IPS-18a (cell line): ENCODE results near the gene ARHGAP15.

Experiments
- H3K27ac ChIP-seq: one replicate; pipeline ENCODE4 v1.5.1; 2013; ENCODE audit warnings: low read length
- H3K27me3 ChIP-seq: one replicate; pipeline ENCODE4 v1.6.1; 2013; ENCODE audit warnings: mild to moderate bottlenecking, low read length; ENCODE audit not compliant: control insufficient read depth, insufficient read depth
- H3K36me3 ChIP-seq: one replicate; pipeline ENCODE4 v1.6.1; 2013; ENCODE audit warnings: low read depth, low read length; ENCODE audit not compliant: control insufficient read depth
- H3K4me1 ChIP-seq: one replicate; pipeline ENCODE4 v1.6.1; 2013; ENCODE audit warnings: low read depth, low read length; ENCODE audit not compliant: control insufficient read depth
- H3K4me3 ChIP-seq: one replicate; pipeline ENCODE4 v1.5.1; 2013; ENCODE audit warnings: low read length
- H3K9ac ChIP-seq: one replicate; pipeline ENCODE4 v1.6.1; 2013; ENCODE audit warnings: mild to moderate bottlenecking, low read length, moderate library complexity
- H3K9me3 ChIP-seq: one replicate; pipeline ENCODE4 v1.6.1; 2013; ENCODE audit warnings: low read depth, low read length; ENCODE audit not compliant: control insufficient read depth

ARHGAP15 gene

GRCh38 chr2:143692162-143692561 lies 562.9 kb downstream of the ARHGAP15 start:
- H3K9ac ChIP-seq = no peak overlapping the region
- peak overlapping the region; percentile 4 for H3K4me3 ChIP-seq
- no peaks in the 10 kb centered on the region for H3K27me3 ChIP-seq
- no peaks in the 10 kb centered on the region for H3K9me3 ChIP-seq
- H3K27ac ChIP-seq = no peak overlapping the region
- no peaks in the 10 kb centered on the region for H3K36me3 ChIP-seq
- H3K4me1 ChIP-seq = peaks cover 24% of the 10 kb centered on the region

- Histone ChIP-seq H3K27me3 (no peaks in the 10 kb centered on the region), H3K27ac (no peak overlapping the region), H3K36me3 (no peaks in the 10 kb centered on the region), H3K4me3 (no peak overlapping the region), H3K9me3 (no peaks in the 10 kb centered on the region), H3K4me1 (peaks cover 24% of the 10 kb centered on the region), H3K9ac (no peak overlapping the region)
Measured at GRCh38 chr2:143692967-143693366, 563.7 kb downstream of the ARHGAP15 start.

- Histone ChIP-seq H3K4me3 (no peak overlapping the region), H3K9ac (no peak overlapping the region), H3K36me3 (no peaks in the 10 kb centered on the region), H3K27ac (no peak overlapping the region), H3K27me3 (no peaks in the 10 kb centered on the region), H3K9me3 (no peaks in the 10 kb centered on the region), H3K4me1 (peaks cover 19% of the 10 kb centered on the region)
Measured at GRCh38 chr2:143694335-143694734, 565.1 kb downstream of the ARHGAP15 start.

GRCh38 chr2:143696651-143697050 lies 567.4 kb downstream of the ARHGAP15 start:
- Histone ChIP-seq H3K27me3 (no peaks in the 10 kb centered on the region), H3K9me3 (no peaks in the 10 kb centered on the region), H3K4me3 (no peak overlapping the region), H3K4me1 (peaks cover 16% of the 10 kb centered on the region), H3K9ac (no peak overlapping the region), H3K36me3 (no peaks in the 10 kb centered on the region), H3K27ac (no peak overlapping the region)

GRCh38 chr2:143697744-143698143 lies 568.5 kb downstream of the ARHGAP15 start:
- Histone ChIP-seq H3K36me3 (no peaks in the 10 kb centered on the region), H3K9ac (no peak overlapping the region), H3K27ac (no peak overlapping the region), H3K27me3 (no peaks in the 10 kb centered on the region), H3K9me3 (no peaks in the 10 kb centered on the region), H3K4me1 (peaks cover 5% of the 10 kb centered on the region), H3K4me3 (no peak overlapping the region)

GRCh38 chr2:143698352-143698751 lies 569.1 kb downstream of the ARHGAP15 start:
- no peaks in the 10 kb centered on the region for H3K27me3 ChIP-seq
- no peak overlapping the region for H3K4me3 ChIP-seq
- H3K9me3 ChIP-seq = no peaks in the 10 kb centered on the region
- H3K4me1 ChIP-seq = no peaks in the 10 kb centered on the region
- H3K9ac ChIP-seq = no peak overlapping the region
- H3K27ac ChIP-seq = no peak overlapping the region
- H3K36me3 ChIP-seq = no peaks in the 10 kb centered on the region

- Histone ChIP-seq H3K27ac (no peak overlapping the region), H3K27me3 (no peaks in the 10 kb centered on the region), H3K4me3 (no peak overlapping the region), H3K9me3 (no peaks in the 10 kb centered on the region), H3K4me1 (no peaks in the 10 kb centered on the region), H3K36me3 (no peaks in the 10 kb centered on the region), H3K9ac (no peak overlapping the region)
Measured at GRCh38 chr2:143698888-143699570, 569.8 kb downstream of the ARHGAP15 start.

GRCh38 chr2:143700865-143701264 lies 571.6 kb downstream of the ARHGAP15 start:
- no peaks in the 10 kb centered on the region for H3K9me3 ChIP-seq
- peaks cover 5% of the 10 kb centered on the region for H3K4me1 ChIP-seq
- no peaks in the 10 kb centered on the region for H3K27me3 ChIP-seq
- no peaks in the 10 kb centered on the region for H3K36me3 ChIP-seq
- no peak overlapping the region for H3K27ac ChIP-seq
- no peak overlapping the region for H3K4me3 ChIP-seq
- H3K9ac ChIP-seq = no peak overlapping the region

- H3K27ac ChIP-seq = no peak overlapping the region
- H3K9me3 ChIP-seq = no peaks in the 10 kb centered on the region
- H3K4me3 ChIP-seq = no peak overlapping the region
- H3K36me3 ChIP-seq = no peaks in the 10 kb centered on the region
- H3K27me3 ChIP-seq = no peaks in the 10 kb centered on the region
- peaks cover 5% of the 10 kb centered on the region for H3K4me1 ChIP-seq
- no peak overlapping the region for H3K9ac ChIP-seq
Measured at GRCh38 chr2:143701785-143702184, 572.6 kb downstream of the ARHGAP15 start.

- H3K4me1 ChIP-seq = peaks cover 5% of the 10 kb centered on the region
- no peaks in the 10 kb centered on the region for H3K36me3 ChIP-seq
- no peak overlapping the region for H3K9ac ChIP-seq
- H3K4me3 ChIP-seq = no peak overlapping the region
- H3K27me3 ChIP-seq = no peaks in the 10 kb centered on the region
- H3K9me3 ChIP-seq = no peaks in the 10 kb centered on the region
- no peak overlapping the region for H3K27ac ChIP-seq
Measured at GRCh38 chr2:143702931-143703330, 573.7 kb downstream of the ARHGAP15 start.

- Histone ChIP-seq H3K4me1 (peaks cover 5% of the 10 kb centered on the region), H3K4me3 (no peak overlapping the region), H3K36me3 (no peaks in the 10 kb centered on the region), H3K9me3 (no peaks in the 10 kb centered on the region), H3K27ac (no peak overlapping the region), H3K9ac (no peak overlapping the region), H3K27me3 (no peaks in the 10 kb centered on the region)
Measured at GRCh38 chr2:143704451-143705106, 575.4 kb downstream of the ARHGAP15 start.

GRCh38 chr2:143705108-143705707 lies 576.0 kb downstream of the ARHGAP15 start:
- no peaks in the 10 kb centered on the region for H3K27me3 ChIP-seq
- H3K9me3 ChIP-seq = no peaks in the 10 kb centered on the region
- H3K36me3 ChIP-seq = no peaks in the 10 kb centered on the region
- no peak overlapping the region for H3K9ac ChIP-seq
- H3K27ac ChIP-seq = no peak overlapping the region
- no peak overlapping the region for H3K4me3 ChIP-seq
- H3K4me1 ChIP-seq = peaks cover 5% of the 10 kb centered on the region
